GM19023 (cell line): ENCODE measurements around the gene SLC25A47.
"Not testable (repeated sequence)": the region's sequence is repeated elsewhere in the genome, so short reads cannot be mapped to it uniquely, and the experiment has no call there.

Experiments used
- ATAC-seq: cut with Tn5 transposase; IDR thresholded peaks from one replicate; pipeline ENCODE4 v1.9.1; 2021; ENCODE audit warnings: mild to moderate bottlenecking, moderate library complexity; ENCODE audit not compliant: unreplicated experiment

Gene SLC25A47

GRCh38 chr14:100289916-100290606 is 33.1 kb upstream of the SLC25A47 start:
- no peak for ATAC-seq

- ATAC-seq = no peak
Measured at GRCh38 chr14:100290607-100291304, 32.4 kb upstream of the SLC25A47 start.

- ATAC-seq = no peak
Measured at GRCh38 chr14:100291305-100292075, 31.6 kb upstream of the SLC25A47 start.

GRCh38 chr14:100292301-100292775 is 30.8 kb upstream of the SLC25A47 start:
- ATAC-seq = no peak

- ATAC-seq = no peak
Measured at GRCh38 chr14:100292776-100293461, 30.2 kb upstream of the SLC25A47 start.

- no peak for ATAC-seq
Measured at GRCh38 chr14:100293497-100294212, 29.5 kb upstream of the SLC25A47 start.

GRCh38 chr14:100294213-100294962 is 28.8 kb upstream of the SLC25A47 start:
- ATAC-seq = no peak

GRCh38 chr14:100294963-100295330 is 28.2 kb upstream of the SLC25A47 start:
- no peak for ATAC-seq

- no peak for ATAC-seq
Measured at GRCh38 chr14:100295376-100296105, 27.6 kb upstream of the SLC25A47 start.

GRCh38 chr14:100296106-100296651 is 27.0 kb upstream of the SLC25A47 start:
- ATAC-seq = no peak

- not testable (repeated sequence) for ATAC-seq
Measured at GRCh38 chr14:100296729-100297128, 26.4 kb upstream of the SLC25A47 start.

- ATAC-seq = peak; percentile 84
Measured at GRCh38 chr14:100297320-100298300, 25.5 kb upstream of the SLC25A47 start.

GRCh38 chr14:100298551-100299237 is 24.4 kb upstream of the SLC25A47 start:
- ATAC-seq = no peak

GRCh38 chr14:100299238-100299560 is 23.9 kb upstream of the SLC25A47 start:
- no peak for ATAC-seq

- ATAC-seq = no peak
Measured at GRCh38 chr14:100302616-100303015, 20.5 kb upstream of the SLC25A47 start.

- ATAC-seq = no peak
Measured at GRCh38 chr14:100303179-100303578, 20.0 kb upstream of the SLC25A47 start.

- ATAC-seq = no peak
Measured at GRCh38 chr14:100303925-100304324, 19.2 kb upstream of the SLC25A47 start.
